Endothelial cell (in vitro differentiated cells): Measurements from ENCODE around the gene MAU2. TPM values are rescaled to one million over a fixed set of nuclear protein-coding genes. Genes with fewer than 3 reads are reported as not detected.
A peak's percentile ranks its signal among the peaks of the same experiment; 100 is the strongest.

Experiments used
- DNase-seq: peaks from one replicate; pipeline ENCODE4 v3.0.0; 2021; ENCODE audit warnings: low spot score
- H3K27ac Mint-ChIP-seq: one replicate; pipeline ENCODE4 v1.8.0; 2021; ENCODE audit warnings: mixed read lengths, inconsistent platforms; ENCODE audit not compliant: unreplicated experiment
- H3K27me3 Mint-ChIP-seq: one replicate; pipeline ENCODE4 v1.8.0; 2021; ENCODE audit warnings: mild to moderate bottlenecking, moderate library complexity, mixed read lengths, inconsistent platforms; ENCODE audit not compliant: unreplicated experiment
- H3K36me3 Mint-ChIP-seq: one replicate; pipeline ENCODE4 v1.8.0; 2021; ENCODE audit warnings: mild to moderate bottlenecking, low read depth, mixed read lengths, inconsistent platforms; ENCODE audit not compliant: unreplicated experiment
- H3K4me1 Mint-ChIP-seq: one replicate; pipeline ENCODE4 v1.8.0; 2021; ENCODE audit warnings: mild to moderate bottlenecking, mixed read lengths, inconsistent platforms; ENCODE audit not compliant: unreplicated experiment
- H3K4me3 Mint-ChIP-seq: one replicate; pipeline ENCODE4 v1.8.0; 2021; ENCODE audit warnings: mild to moderate bottlenecking, mixed read lengths, inconsistent platforms; ENCODE audit not compliant: unreplicated experiment
- H3K9me3 Mint-ChIP-seq: one replicate; pipeline ENCODE4 v1.8.0; 2021; ENCODE audit warnings: mixed read lengths, inconsistent platforms; ENCODE audit not compliant: unreplicated experiment
- CTCF ChIP-seq: fragments of 200-600 bp; sonication (generic); IDR thresholded peaks from one replicate; pipeline ENCODE4 v1.5.0; 2021; ENCODE audit warnings: antibody characterized with exemption; ENCODE audit not compliant: unreplicated experiment
- total RNA-seq: library from RNA; stranded (reverse); fragmentation: NEBNext Ultra II Directional; extraction: Animal tissue kit (Norgen Biotek cat#: 25700); gene quantifications from one replicate; pipeline ENCODE4 v1.2.1, GENCODE V29; 2021; ENCODE audit not compliant: unreplicated experiment

The MAU2 gene
- total RNA-seq, 1 donor from 2014 or later: 49.3 TPM

GRCh38 chr19:19337120-19337519, 16.5 kb downstream of the MAU2 start:
- no peak for DNase-seq
- H3K4me1 Mint-ChIP-seq: no peaks in the 10 kb centered on the region
- H3K36me3 Mint-ChIP-seq: peaks cover 20% of the 10 kb centered on the region
- peaks cover 6% of the 10 kb centered on the region for H3K27me3 Mint-ChIP-seq
- no peak overlapping the region for H3K4me3 Mint-ChIP-seq
- TF ChIP-seq CTCF: no peak
- no peaks in the 10 kb centered on the region for H3K9me3 Mint-ChIP-seq
- H3K27ac Mint-ChIP-seq: no peak overlapping the region

DNA sequence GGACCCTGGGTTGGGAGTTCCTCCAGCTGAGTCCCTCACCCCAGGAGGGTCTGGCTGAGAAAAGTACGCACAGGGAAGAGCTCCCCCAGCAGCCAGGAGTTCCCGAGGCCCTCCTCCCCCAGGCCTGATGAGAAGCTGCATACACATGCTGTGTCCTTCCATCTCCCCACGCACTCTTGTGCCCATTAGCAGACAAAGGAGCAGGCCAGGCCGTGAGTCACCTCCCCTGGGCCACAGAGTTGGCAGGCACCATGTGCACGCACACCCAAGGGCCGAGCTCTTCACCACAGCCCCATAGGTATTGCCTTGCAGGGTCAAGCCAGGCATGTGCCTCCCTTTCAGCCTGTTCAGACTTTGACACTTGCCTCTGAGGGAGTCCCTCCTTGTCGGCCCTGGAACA, 17.5 kb downstream of the MAU2 start:
- H3K27me3 Mint-ChIP-seq: peaks cover 6% of the 10 kb centered on the region
- TF ChIP-seq CTCF: no peak
- H3K4me1 Mint-ChIP-seq: no peaks in the 10 kb centered on the region
- H3K4me3 Mint-ChIP-seq: no peak overlapping the region
- H3K36me3 Mint-ChIP-seq: peaks cover 24% of the 10 kb centered on the region
- DNase-seq: no peak
- H3K27ac Mint-ChIP-seq: no peak overlapping the region
- H3K9me3 Mint-ChIP-seq: no peaks in the 10 kb centered on the region

- H3K4me3 Mint-ChIP-seq: no peak overlapping the region
- H3K27me3 Mint-ChIP-seq: peaks cover 3% of the 10 kb centered on the region
- H3K36me3 Mint-ChIP-seq: peaks cover 24% of the 10 kb centered on the region
- TF ChIP-seq CTCF: no peak
- H3K27ac Mint-ChIP-seq: no peak overlapping the region
- H3K9me3 Mint-ChIP-seq: no peaks in the 10 kb centered on the region
- no peak for DNase-seq
- no peaks in the 10 kb centered on the region for H3K4me1 Mint-ChIP-seq
These were observed 20.4 kb downstream of the MAU2 start for GRCh38 chr19:19341026-19341425.

- peak; percentile 87 for TF ChIP-seq CTCF
- Mint-ChIP-seq H3K4me3 (no peak overlapping the region), H3K9me3 (no peaks in the 10 kb centered on the region), H3K27ac (no peak overlapping the region), H3K27me3 (peaks cover 5% of the 10 kb centered on the region), H3K4me1 (no peaks in the 10 kb centered on the region), H3K36me3 (peaks cover 29% of the 10 kb centered on the region)
- DNase-seq: peak; percentile 91
These were observed 21.7 kb downstream of the MAU2 start for GRCh38 chr19:19342086-19343015.

DNA sequence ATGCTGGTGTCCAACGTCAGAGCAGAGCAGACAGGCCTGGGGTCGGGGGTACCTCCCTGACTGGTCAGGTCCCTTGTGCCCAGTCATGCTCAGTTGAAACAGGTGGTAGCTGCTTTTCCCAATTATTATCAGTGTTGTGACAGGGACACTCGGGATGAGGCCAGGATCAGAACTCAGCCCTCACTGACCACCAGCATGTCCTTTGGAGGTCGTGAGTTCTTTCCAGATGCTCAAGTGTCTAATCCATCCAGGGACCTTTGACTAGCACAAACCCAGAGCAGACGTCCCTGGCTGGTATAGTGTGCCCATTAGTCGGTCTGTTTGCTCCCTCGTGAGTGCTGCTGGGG, 22.4 kb downstream of the MAU2 start:
- H3K4me1 Mint-ChIP-seq: no peaks in the 10 kb centered on the region
- peaks cover 5% of the 10 kb centered on the region for H3K27me3 Mint-ChIP-seq
- no peak overlapping the region for H3K4me3 Mint-ChIP-seq
- H3K27ac Mint-ChIP-seq: no peak overlapping the region
- no peak for DNase-seq
- TF ChIP-seq CTCF: no peak
- H3K36me3 Mint-ChIP-seq: peaks cover 32% of the 10 kb centered on the region
- H3K9me3 Mint-ChIP-seq: no peaks in the 10 kb centered on the region
